WTC11 (cell line): ENCODE results near the gene NAB1.

ENCODE experiments used
- ESRRA ChIP-seq: sonication (generic); formaldehyde crosslinking; IDR thresholded peaks from 2 replicates; pipeline ENCODE4 v1.8.1; 2022; ENCODE audit warnings: mild to moderate bottlenecking, missing genetic modification reagents, borderline replicate concordance
- FOXJ3 ChIP-seq: sonication (generic); formaldehyde crosslinking; IDR thresholded peaks from 2 replicates; pipeline ENCODE4 v1.9.0; 2021; ENCODE audit warnings: missing genetic modification reagents, mild to moderate bottlenecking, borderline replicate concordance
- ZNF121 ChIP-seq: sonication (generic); formaldehyde crosslinking; IDR thresholded peaks from 2 replicates; pipeline ENCODE4 v1.8.0; 2023; ENCODE audit warnings: missing genetic modification reagents
- TF ChIP-seq, protein P1 (sequence below): fragments of 200-600 bp; IDR thresholded peaks from 2 replicates; pipeline ENCODE4 v1.8.0; 2022; ENCODE audit warnings: antibody characterized with exemption

- TF ChIP-seq ESRRA (CRISPR knock-in tag) = no peak
- no peak for TF ChIP-seq FOXJ3 (CRISPR knock-in tag)
- TF ChIP-seq ZNF121 (CRISPR knock-in tag) = no peak
- TF ChIP-seq, protein P1, sequence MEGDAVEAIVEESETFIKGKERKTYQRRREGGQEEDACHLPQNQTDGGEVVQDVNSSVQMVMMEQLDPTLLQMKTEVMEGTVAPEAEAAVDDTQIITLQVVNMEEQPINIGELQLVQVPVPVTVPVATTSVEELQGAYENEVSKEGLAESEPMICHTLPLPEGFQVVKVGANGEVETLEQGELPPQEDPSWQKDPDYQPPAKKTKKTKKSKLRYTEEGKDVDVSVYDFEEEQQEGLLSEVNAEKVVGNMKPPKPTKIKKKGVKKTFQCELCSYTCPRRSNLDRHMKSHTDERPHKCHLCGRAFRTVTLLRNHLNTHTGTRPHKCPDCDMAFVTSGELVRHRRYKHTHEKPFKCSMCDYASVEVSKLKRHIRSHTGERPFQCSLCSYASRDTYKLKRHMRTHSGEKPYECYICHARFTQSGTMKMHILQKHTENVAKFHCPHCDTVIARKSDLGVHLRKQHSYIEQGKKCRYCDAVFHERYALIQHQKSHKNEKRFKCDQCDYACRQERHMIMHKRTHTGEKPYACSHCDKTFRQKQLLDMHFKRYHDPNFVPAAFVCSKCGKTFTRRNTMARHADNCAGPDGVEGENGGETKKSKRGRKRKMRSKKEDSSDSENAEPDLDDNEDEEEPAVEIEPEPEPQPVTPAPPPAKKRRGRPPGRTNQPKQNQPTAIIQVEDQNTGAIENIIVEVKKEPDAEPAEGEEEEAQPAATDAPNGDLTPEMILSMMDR = no peak
These were observed 7.4 kb upstream of the NAB1 start for GRCh38 chr2:190641469-190641868.
